C4-2B (cell line): ENCODE measurements around the gene TRIM8.

ENCODE experiments used
- H3K27ac ChIP-seq: fragments of 450-650 bp; 2 replicates; pipeline ENCODE4 v1.5.1; 2017
- CTCF ChIP-seq: fragments of 450-650 bp; conservative IDR thresholded peaks from 2 replicates; pipeline ENCODE4 v1.5.1; 2017; ENCODE audit warnings: mild to moderate bottlenecking
- ZFX ChIP-seq: fragments of 450-650 bp; IDR thresholded peaks from 2 replicates; pipeline ENCODE4 v1.6.1; 2017

Gene TRIM8

GRCh38 chr10:102648269-102648888 is 4.1 kb downstream of the TRIM8 start:
- H3K27ac ChIP-seq = no peak overlapping the region
- TF ChIP-seq CTCF (no peak), ZFX (no peak)

GRCh38 chr10:102648889-102649796 is 4.9 kb downstream of the TRIM8 start:
- no peak for TF ChIP-seq ZFX
- TF ChIP-seq CTCF = no peak
- no peak overlapping the region for H3K27ac ChIP-seq

- TF ChIP-seq ZFX (no peak), CTCF (no peak)
- no peak overlapping the region for H3K27ac ChIP-seq
Measured at GRCh38 chr10:102649797-102650654, 5.7 kb downstream of the TRIM8 start.

- no peak overlapping the region for H3K27ac ChIP-seq
- no peak for TF ChIP-seq ZFX
- no peak for TF ChIP-seq CTCF
Measured at GRCh38 chr10:102650655-102651454, 6.6 kb downstream of the TRIM8 start.

- no peak overlapping the region for H3K27ac ChIP-seq
- TF ChIP-seq CTCF (no peak), ZFX (no peak)
Measured at GRCh38 chr10:102651455-102652169, 7.3 kb downstream of the TRIM8 start.

- TF ChIP-seq CTCF (no peak), ZFX (no peak)
Measured at GRCh38 chr10:102652170-102652916, 8.1 kb downstream of the TRIM8 start.

More at GRCh38 chr10:102652170-102652916, 8.1 kb downstream of the TRIM8 start:
- no peak overlapping the region for H3K27ac ChIP-seq
